A172 (cell line): ENCODE data around the gene MRPL21. TPM values are rescaled to one million over a fixed set of nuclear protein-coding genes. Genes with fewer than 3 reads are reported as not detected.

Experiments used
- DNase-seq: peaks from one replicate; pipeline ENCODE4 v3.0.0-alpha.2; 2015; ENCODE audit warnings: low spot score
- total RNA-seq: library from RNA; depleted of rRNA; stranded (reverse); fragments of >200 nt; shearing (Covaris generic); gene quantifications from 2 replicates; pipeline ENCODE4 v1.2.3, GENCODE V29; 2014

MRPL21 gene
- total RNA-seq, 1 experiment from 2014 or later: 64.7 TPM

GRCh38 chr11:68935066-68935465 lies 31.4 kb upstream of the MRPL21 start:
- no peak for DNase-seq

- no peak for DNase-seq
Observed at GRCh38 chr11:68934666-68935065, 31.0 kb upstream of the MRPL21 start.

- DNase-seq: no peak
Observed at GRCh38 chr11:68934321-68934645, 30.7 kb upstream of the MRPL21 start.

- DNase-seq: no peak
Observed at GRCh38 chr11:68933605-68934320, 30.1 kb upstream of the MRPL21 start.

GRCh38 chr11:68932933-68933577 lies 29.4 kb upstream of the MRPL21 start:
- no peak for DNase-seq

GRCh38 chr11:68932358-68932757 lies 28.7 kb upstream of the MRPL21 start:
- DNase-seq: no peak

- DNase-seq: no peak
Observed at GRCh38 chr11:68931911-68932310, 28.3 kb upstream of the MRPL21 start.

GRCh38 chr11:68930991-68931855 lies 27.6 kb upstream of the MRPL21 start:
- DNase-seq: no peak

- no peak for DNase-seq
Observed at GRCh38 chr11:68929706-68930570, 26.3 kb upstream of the MRPL21 start.

- DNase-seq: no peak
Observed at GRCh38 chr11:68929135-68929534, 25.5 kb upstream of the MRPL21 start.

- DNase-seq: no peak
Observed at GRCh38 chr11:68928136-68928880, 24.7 kb upstream of the MRPL21 start.

GRCh38 chr11:68927280-68928135 lies 23.9 kb upstream of the MRPL21 start:
- no peak for DNase-seq

GRCh38 chr11:68925611-68926010 lies 22.0 kb upstream of the MRPL21 start:
- no peak for DNase-seq

- DNase-seq: no peak
Observed at GRCh38 chr11:68924073-68924925, 20.7 kb upstream of the MRPL21 start.

- DNase-seq: no peak
Observed at GRCh38 chr11:68923614-68924013, 20.0 kb upstream of the MRPL21 start.

- no peak for DNase-seq
Observed at GRCh38 chr11:68916439-68916838, 12.8 kb upstream of the MRPL21 start.

- no peak for DNase-seq
Observed at GRCh38 chr11:68914761-68915160, 11.1 kb upstream of the MRPL21 start.

GRCh38 chr11:68913188-68913587 lies 9.6 kb upstream of the MRPL21 start:
- DNase-seq: no peak

GRCh38 chr11:68912254-68912653 lies 8.6 kb upstream of the MRPL21 start:
- no peak for DNase-seq
